HG02763 (cell line): Measurements from ENCODE around the gene DENND1C.
A peak's percentile ranks its signal among the peaks of the same experiment; 100 is the strongest.

Experiments
- ATAC-seq: cut with Tn5 transposase; IDR thresholded peaks from one replicate; pipeline ENCODE4 v1.9.1; 2021; ENCODE audit warnings: mild to moderate bottlenecking, moderate library complexity; ENCODE audit not compliant: unreplicated experiment

Gene DENND1C, protein sequence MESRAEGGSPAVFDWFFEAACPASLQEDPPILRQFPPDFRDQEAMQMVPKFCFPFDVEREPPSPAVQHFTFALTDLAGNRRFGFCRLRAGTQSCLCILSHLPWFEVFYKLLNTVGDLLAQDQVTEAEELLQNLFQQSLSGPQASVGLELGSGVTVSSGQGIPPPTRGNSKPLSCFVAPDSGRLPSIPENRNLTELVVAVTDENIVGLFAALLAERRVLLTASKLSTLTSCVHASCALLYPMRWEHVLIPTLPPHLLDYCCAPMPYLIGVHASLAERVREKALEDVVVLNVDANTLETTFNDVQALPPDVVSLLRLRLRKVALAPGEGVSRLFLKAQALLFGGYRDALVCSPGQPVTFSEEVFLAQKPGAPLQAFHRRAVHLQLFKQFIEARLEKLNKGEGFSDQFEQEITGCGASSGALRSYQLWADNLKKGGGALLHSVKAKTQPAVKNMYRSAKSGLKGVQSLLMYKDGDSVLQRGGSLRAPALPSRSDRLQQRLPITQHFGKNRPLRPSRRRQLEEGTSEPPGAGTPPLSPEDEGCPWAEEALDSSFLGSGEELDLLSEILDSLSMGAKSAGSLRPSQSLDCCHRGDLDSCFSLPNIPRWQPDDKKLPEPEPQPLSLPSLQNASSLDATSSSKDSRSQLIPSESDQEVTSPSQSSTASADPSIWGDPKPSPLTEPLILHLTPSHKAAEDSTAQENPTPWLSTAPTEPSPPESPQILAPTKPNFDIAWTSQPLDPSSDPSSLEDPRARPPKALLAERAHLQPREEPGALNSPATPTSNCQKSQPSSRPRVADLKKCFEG

DNA sequence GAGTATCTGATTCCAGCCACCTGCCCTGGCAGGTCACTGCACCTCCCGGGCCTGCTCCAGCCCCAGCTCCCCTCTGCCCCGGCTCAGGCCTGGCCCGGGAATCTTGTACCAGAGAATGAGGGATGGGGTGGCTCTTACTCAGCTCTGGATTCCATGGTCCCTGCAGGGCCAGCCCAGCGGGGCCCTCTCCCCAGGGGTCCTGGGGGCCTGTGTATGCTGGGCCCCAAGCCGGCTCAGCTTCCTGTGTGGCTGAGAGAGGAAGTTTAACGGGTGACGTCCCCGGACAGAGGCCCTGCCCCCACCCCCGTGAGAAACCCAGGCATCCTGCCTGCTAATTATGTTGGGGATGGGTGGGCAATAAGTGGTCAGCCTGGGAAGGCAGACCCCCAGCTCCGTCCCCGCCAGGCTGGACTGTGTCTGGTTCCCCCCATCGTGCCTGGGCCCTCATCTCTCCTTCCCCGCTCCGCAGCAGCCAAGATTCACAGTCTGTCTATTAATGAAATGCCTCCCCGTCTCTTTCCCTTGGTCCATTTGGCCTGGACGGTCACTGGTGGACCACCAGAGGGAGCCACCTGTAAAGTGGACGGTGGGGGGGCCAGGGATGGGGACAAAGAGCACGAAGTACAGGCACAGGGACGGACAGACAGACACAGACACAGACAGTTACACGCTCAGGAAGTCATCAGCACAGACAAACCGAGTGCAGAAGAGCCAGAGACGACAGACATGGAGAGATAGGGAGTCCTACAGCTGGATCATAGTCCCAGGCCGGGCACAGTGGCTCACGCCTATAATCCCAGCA lies at the start of gene DENND1C:
TSS of gene DENND1C (minus strand) at position 247 of the 802 bp plus-strand sequence. CDS start at position 155, 92 bp downstream.
- peak; percentile 61 for ATAC-seq

DNA sequence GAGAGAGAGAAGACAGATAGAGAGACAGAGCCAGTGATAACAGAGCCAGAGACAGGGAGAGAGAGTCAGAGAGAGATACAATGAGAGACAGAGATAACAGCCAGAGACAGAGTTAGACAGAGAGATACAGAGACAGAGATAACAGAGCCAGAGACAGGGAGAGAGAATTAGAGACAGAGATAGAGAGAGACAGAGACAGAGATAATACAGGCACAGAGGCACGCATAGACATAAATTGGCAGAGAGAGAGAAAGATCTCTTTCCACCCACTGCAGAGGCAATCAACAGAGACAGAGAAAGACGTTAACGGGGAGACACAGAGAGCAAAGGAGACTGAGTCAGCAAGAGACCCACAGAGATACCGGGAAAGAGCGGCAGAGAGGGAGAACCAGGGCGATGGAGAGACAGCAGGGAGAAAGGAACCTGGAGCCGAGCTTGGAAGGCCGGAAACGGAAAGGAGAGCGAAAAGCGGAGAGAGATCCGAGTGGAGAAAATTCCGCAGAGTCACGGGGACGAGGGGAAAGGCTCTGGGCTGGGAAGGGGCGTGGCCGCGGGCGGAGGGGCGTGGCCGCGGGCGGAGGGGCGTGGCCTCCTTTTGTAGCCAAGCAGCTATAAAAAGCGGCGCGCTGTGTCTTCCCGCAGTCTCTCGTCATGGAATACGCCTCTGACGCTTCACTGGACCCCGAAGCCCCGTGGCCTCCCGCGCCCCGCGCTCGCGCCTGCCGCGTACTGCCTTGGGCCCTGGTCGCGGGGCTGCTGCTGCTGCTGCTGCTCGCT lies 49.0 kb upstream of the DENND1C start, which contains the start of gene TNFSF9:
TSS of gene TNFSF9 (plus strand) at position 641 of the 777 bp plus-strand sequence. CDS start at position 652, 11 bp downstream.
- ATAC-seq: peak; percentile 29

DNA sequence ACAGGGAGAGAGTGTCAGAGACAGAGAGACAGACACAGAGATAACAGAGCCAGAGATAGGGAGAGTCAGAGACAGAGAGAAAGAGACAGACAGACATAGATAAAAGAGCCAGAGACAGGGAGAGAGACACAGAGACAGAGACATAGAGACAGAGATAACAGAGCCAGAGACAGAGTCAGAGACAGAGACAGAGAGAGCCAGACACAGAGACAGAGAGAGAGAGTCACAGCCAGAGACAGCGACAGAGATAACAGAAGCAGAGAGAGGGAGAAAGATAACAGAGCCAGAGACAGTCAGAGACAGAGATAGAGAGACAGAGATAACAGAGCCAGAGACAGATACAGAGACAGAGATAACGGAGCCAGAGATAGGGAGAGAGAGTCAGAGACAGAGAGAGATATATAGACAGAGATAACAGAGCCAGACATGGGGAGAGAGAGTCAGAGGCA lies 48.4 kb upstream of the DENND1C start:
- no peak for ATAC-seq

DNA sequence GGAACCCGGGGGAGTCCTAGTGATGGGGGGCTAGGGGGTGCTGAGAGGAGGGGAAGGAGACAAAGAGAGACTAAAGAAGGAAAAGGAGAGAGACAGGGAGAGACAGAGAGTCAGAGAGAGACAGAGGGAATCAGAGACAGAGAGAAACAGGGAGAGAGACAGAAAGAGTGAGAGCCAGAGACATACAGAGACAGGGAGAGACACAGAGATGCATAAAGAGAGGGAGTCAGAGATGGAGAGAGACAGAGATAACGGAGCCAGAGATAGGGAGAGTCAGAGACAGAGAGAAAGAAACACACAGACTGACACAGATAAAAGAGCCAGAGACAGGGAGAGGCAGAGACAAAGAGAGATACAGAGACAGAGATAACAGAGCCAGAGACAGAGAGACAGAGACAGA lies 47.8 kb upstream of the DENND1C start:
- no peak for ATAC-seq

DNA sequence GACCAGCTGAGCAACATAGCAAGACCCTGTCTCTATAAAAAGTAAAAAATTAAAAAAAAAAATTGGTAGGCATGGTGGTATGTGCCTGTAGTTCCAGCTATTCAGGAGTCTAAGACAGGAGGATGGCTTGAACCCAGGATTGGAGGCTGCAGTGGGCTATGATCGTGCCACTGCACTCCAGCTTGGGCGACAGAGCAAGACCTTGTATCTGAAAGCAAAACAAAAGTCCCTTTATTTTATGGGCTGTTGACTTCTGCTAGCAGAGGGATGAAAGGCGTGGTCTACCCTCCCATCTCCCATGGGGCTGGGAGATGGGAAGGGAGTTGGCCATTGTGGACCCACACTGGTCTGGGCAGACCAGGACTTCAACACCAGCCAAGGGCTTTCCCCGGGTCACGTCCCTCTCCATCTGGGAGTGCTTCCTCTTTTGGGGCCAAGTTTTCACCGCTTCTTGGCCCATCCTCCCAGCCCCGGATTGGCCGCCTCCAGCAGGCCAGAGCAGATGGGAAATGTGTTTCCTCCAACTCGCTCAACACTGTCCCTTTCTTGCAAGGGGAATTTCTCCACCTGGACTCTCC lies 47.0 kb upstream of the DENND1C start:
- no peak for ATAC-seq

DNA sequence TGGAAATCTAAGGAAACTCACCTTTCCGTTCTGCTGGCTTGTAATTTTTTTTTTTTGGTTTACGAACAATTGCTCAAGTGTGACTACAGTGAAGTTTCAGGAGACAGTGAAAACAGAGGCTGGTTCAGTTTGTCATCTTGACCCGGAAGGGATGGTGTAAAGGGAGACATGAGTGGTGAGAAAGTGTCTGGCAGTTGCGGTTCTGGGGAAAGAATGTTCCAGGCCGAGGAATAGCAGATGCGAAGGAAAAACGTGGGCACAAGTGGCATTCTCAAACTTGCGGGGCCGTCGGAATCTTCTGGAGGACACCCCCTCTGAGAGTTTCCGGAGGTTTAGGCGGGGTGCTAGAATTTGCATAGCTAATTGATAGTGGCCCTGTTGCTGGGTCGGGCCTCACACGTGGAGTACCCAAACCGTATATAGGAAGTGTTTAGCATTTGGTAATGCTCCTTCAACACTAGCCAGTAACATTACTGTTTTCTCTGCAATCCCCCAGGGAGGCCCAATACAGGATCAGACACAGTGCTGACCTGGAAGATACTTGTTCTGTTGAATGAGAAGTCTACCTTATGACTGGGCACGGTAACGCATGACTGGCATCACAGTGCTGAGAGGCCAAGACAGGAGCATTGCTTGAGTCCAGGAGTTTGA lies 46.4 kb upstream of the DENND1C start:
- ATAC-seq: peak; percentile 38

DNA sequence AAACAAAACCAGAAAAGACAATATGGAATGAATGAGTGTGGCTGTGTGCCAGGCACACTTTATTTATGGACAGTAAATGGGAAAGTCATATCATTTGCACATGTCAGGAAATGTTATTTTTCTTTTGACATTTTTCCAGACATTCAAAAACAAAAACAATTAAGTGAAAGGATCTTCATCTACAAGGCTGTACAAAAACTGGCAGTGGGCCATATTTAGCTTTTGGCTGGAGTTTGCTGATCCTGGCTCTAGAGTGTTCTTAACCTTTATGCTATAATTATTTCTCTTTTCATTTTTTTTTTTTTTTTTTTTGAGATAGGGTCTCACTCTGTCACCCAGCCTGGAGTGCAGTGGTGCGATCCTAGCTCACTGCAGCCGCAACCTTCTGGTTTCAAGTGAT lies 42.7 kb upstream of the DENND1C start:
- no peak for ATAC-seq

DNA sequence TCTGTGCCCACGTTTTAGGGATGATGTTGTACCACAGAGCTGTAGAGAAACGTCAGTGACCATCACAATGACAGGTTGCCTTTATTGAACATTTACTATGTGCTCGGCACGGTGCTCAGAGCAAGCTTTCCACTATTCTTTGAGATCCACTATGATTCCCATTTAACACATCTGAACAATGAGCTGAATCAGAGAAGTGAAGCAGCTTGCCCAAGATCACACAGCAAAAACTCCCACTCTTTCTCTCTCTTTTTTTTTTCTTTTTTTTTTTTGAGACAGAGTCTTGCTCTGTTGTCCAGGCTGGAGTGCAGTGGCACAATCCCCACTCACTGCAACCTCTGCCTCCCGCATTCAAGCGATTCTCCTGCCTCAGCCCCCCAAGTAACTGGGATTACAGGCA lies 41.1 kb upstream of the DENND1C start:
- no peak for ATAC-seq

DNA sequence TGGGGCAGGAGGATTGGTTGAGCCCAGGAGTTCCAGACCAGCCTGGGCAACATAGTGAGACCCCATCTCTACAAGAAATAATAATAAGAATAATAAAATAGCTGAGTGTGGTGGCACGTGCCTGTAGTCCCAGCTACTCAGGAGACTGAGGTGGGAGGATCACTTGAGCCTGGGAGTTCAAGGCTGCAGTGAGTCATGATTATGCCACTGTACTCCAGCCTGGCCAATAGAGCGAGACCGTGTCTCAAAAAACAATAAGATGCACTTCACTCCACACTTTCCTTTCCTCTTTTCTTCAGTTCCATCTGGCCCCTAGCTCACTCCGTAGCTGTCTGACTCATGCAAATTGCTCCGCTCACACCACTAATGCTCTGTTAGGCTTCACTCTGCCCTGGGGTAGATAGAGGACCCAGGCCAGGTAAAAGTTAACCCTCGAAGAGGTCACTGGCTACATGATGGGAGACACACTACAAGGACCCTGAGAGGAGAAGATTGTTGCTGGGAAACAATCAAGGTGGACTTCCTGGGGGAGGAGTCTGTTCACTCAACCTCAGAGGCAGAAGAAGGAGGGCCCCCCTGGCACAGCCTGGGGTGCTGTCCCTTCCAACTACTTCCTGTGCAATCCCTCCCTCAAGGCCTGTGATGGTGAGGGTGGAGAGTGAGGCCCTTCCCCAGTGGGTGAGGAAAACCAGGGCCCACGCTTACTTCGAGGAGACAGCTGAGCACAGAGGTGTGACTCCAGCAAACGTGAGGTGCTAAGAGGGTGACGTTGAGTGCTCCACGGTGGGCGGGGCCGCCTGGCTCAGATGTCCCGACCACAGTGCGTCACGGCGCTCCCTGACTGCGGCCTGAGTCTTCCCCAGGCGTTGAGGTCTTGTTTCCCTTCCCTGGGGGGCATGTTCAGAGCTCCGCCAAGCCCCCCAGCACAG lies 40.4 kb upstream of the DENND1C start:
- ATAC-seq: no peak

DNA sequence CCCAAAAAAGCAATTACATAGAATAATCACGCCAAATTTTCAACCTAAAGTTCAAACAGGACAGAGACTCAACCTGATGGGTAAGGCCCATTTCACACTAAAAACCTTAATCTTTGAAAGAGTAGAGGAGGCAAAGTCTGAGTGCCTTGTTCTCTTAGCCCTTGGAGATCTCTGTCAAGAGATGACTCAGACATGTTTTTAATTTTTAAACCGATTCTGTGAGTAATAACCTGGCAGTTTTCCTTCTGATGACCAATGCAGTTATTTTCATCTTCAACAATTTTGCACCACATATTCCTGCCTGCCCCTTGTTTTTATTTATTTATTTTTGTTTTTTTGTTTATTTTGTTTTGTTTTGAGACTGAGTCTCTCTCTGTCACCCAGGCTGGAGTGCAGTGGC lies 37.7 kb upstream of the DENND1C start:
- ATAC-seq: no peak

DNA sequence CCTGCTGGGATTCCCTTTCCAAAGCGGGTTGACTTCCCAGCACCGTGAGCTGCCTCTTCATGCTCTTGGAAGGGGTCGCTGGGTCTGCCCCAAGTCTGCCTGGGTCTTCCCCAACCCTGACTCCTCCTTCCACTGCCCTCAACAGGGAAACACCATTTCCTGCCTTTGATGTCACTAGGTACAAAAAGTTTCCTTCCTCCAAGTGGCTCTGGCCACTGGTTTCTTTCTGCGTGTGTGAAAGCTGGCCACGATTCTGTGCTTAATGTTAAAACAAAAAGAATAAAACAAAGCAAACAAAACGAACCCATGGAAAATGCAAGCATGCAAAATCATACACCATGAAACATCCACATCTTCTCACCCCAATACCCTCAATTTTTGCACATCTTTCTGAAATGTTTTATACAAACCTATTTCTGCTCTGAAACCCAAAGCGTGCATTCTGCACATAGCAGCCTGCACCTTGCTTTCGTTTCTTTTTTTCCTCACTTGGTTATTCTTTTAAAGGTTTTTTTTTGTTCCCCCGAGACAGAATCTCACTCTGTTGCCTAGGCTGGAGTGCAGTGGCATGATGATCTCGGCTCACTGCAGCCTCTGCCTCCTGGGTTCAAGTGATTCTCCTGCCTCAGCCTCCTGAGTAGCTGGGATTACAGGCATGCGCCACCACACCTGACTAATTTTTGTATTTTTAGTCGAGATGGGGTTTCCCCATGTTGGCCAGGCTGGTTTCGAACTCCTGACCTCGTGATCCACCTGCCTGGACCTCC lies 36.7 kb upstream of the DENND1C start:
- ATAC-seq: no peak

DNA sequence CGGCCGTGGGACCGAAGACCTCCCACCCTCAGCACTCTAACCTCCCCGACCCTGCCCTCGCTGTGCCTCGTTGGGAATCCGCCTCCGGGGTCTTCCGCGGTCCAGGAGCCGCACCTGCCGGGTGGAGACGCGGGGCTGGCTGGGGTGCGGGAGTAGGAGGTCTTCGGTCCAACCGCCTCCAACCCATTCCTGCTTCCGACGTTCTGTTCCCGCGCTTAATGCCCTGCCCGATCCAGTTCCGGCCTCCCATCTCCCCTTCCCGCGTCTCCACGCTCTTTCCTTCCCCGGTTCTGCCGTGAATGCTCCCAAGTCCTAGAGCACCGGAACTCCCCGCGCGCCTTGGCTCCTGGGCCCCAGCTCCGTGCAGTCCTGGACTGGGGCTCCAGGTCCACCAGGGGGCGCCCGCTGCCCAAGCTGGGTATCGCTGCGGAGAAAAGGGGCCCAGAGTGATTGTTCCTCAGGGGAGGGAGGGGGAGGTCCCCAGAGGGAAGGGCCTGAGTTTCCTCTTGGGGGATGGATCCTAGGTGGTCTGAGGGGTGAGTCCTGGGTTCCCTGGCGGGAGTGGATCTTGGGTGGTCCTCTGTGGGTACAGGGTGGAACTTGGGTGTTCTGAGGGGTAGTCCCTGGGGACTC lies 35.2 kb upstream of the DENND1C start:
- ATAC-seq: peak; percentile 49

DNA sequence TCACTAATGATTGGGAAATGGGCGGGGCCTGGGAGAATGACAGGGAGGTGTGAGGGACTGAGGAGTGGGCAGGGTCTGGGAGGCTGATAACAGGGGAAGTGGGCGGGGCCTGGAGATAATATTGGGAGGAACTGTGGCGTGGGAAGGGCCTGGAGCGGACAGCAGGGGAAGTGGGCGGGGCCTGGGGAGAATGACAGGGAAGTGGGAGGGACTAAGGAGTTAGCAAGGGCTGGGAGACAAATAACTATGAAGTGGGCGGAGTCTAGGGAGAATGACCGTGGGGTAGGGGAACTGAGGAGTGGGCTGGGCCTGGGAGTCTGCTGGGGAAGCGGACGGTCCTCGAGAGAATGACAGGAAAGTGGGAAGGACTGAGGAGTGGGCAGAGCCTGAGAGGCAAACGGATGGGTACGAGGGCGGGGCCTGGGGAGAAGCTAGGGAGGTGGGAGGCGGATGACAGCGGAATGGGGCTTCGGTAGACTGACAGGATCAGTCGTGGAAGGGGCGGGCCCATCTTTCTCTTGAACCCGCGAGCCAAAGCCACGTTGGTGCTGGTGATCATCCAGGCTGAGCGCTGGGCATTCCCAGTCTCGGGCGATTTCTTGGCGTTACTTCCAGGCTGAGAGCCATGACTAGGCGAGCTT lies 34.6 kb upstream of the DENND1C start:
- peak; percentile 38 for ATAC-seq

DNA sequence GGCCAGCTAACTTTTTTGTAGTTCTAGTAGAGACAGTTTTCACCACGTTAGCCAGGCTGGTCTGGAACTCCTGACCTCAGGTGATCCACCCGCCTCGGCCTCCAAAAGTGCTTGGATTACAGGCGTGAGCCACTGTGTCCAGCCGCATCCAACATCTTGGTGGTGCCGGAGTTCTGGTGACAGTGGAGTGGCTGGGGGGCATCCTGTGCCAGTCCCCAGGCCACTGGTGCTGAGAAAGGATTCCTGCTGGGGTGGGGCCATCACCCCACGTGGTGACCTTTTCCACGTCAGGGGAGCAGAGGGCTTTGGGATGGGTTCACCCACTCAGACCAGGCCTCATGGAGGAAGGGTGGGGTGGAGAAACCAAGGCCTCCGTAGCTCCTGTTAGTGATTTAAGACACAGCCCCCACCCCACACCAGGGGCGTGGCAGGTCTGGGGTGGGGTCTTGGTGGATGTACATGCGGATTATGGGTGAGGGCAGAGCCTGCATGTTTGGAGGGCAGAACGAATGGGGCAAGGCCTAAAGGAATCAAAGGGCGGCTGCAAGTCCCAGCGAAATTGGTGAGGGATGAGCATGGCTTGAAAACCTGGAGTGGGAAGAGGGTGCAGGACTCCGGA lies 33.4 kb upstream of the DENND1C start:
- ATAC-seq: no peak

DNA sequence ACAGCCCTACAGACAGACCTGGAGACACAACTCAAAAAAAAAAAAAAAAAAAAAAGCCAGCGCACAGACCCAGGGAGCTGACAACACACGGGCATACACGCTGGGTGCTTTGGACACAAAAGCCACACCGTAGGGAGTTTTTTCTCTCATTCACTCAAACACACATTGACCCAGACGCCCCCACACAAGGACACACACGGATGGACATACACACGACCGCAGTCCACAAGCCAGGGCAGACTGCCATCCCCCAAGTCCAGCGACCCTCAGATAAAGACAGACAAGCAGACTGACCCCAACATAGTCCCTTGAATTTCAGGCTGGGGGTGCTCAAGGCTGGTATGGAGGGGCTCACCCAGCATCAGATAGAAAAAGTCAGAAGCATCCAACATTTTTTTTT lies 32.5 kb upstream of the DENND1C start:
- ATAC-seq: no peak

DNA sequence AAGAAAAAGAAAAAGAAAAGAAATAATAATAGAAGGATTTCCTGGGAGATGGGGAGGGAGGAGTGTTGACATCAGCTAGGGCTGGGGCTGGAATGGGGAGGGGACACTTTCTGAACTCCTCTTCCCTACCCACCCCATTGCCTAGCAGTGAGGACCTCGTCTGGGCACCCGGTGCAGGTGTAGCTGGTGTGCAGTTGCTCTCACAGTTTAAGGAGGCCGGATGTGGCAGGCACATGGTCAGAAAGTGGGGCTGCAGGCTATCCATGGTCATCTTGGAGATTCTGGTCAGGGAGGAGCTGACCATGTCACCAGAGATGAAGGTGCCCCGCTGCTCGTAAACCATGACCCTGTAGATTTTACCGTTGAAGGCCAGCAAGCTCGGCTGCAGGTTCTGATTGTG lies 29.0 kb upstream of the DENND1C start:
- ATAC-seq: no peak
